WTC11 (cell line): Measurements from ENCODE around the gene TEKT1. TPM values are rescaled to one million over a fixed set of nuclear protein-coding genes. Genes with fewer than 3 reads are reported as not detected.

ENCODE experiments used
- ATAC-seq: fragments of 200-7000 bp; cut with Tn5 transposase; 2 replicates; pipeline ENCODE4 v1.10.0; 2021; ENCODE audit warnings: mild to moderate bottlenecking, moderate library complexity
- CTCF ChIA-PET: fragments of 300-600 bp; sonication (Branson Sonifier 250); formaldehyde crosslinking; loops from one replicate; lab custom pipeline; 2021; ENCODE audit warnings: antibody characterized with exemption; lab: Charles Lee
- POLR2A ChIA-PET: fragments of 350-600 bp; sonication (Branson Sonifier 250); formaldehyde crosslinking; loops from one replicate; lab custom pipeline; 2021; ENCODE audit warnings: antibody characterized with exemption; lab: Charles Lee
- DNase-seq: peaks from one replicate; pipeline ENCODE4 v3.0.0; 2021; ENCODE audit warnings: low spot score
- H3K27ac Mint-ChIP-seq: 2 replicates; pipeline ENCODE4 v1.8.0; 2021; ENCODE audit warnings: mixed read lengths
- H3K27me3 Mint-ChIP-seq: 2 replicates; pipeline ENCODE4 v1.8.0; 2021; ENCODE audit warnings: low read depth, mild to moderate bottlenecking, moderate library complexity, mixed read lengths
- H3K36me3 Mint-ChIP-seq: 2 replicates; pipeline ENCODE4 v1.8.0; 2021; ENCODE audit warnings: mixed read lengths
- H3K4me1 Mint-ChIP-seq: 2 replicates; pipeline ENCODE4 v1.8.0; 2022; ENCODE audit warnings: mixed read lengths
- H3K4me3 Mint-ChIP-seq: 2 replicates; pipeline ENCODE4 v1.8.0; 2021; ENCODE audit warnings: mild to moderate bottlenecking, moderate library complexity, mixed read lengths
- H3K9me3 Mint-ChIP-seq: 2 replicates; pipeline ENCODE4 v1.8.0; 2021; ENCODE audit warnings: mixed read lengths
- AR ChIP-seq: fragments of 250-450 bp; sonication (Bioruptor Pico); IDR thresholded peaks from 2 replicates; pipeline ENCODE4 v1.9.0; 2021; ENCODE audit warnings: mild to moderate bottlenecking
- ATF1 ChIP-seq: sonication (generic); formaldehyde crosslinking; IDR thresholded peaks from 2 replicates; pipeline ENCODE4 v1.8.1; 2023; ENCODE audit warnings: mild to moderate bottlenecking, moderate library complexity, missing genetic modification reagents
- ETV6 ChIP-seq: sonication (generic); formaldehyde crosslinking; IDR thresholded peaks from 2 replicates; pipeline ENCODE4 v1.8.1; 2022; ENCODE audit warnings: mild to moderate bottlenecking, missing genetic modification reagents
- FOXP4 ChIP-seq: sonication (generic); formaldehyde crosslinking; IDR thresholded peaks from 2 replicates; pipeline ENCODE4 v1.8.0; 2022; ENCODE audit warnings: mild to moderate bottlenecking, missing genetic modification reagents
- HMGXB4 ChIP-seq: sonication (generic); formaldehyde crosslinking; IDR thresholded peaks from 2 replicates; pipeline ENCODE4 v1.8.1; 2023; ENCODE audit warnings: mild to moderate bottlenecking, moderate library complexity, missing genetic modification reagents
- JAZF1 ChIP-seq: fragments of 250-450 bp; sonication (Bioruptor Pico); IDR thresholded peaks from 2 replicates; pipeline ENCODE4 v1.9.0; 2021; ENCODE audit warnings: moderate library complexity, mild to moderate bottlenecking, inconsistent platforms
- JUN ChIP-seq: sonication (generic); formaldehyde crosslinking; IDR thresholded peaks from 2 replicates; pipeline ENCODE4 v1.8.0; 2023; ENCODE audit warnings: mild to moderate bottlenecking, missing genetic modification reagents
- KAT7 ChIP-seq: sonication (generic); formaldehyde crosslinking; IDR thresholded peaks from 2 replicates; pipeline ENCODE4 v1.8.1; 2023; ENCODE audit warnings: missing genetic modification reagents, mild to moderate bottlenecking, borderline replicate concordance
- MXD4 ChIP-seq: fragments of 250-450 bp; sonication (Bioruptor Pico); IDR thresholded peaks from 2 replicates; pipeline ENCODE4 v1.8.0; 2021; ENCODE audit warnings: mild to moderate bottlenecking, moderate library complexity, borderline replicate concordance
- NR2C2 ChIP-seq: sonication (generic); formaldehyde crosslinking; IDR thresholded peaks from 2 replicates; pipeline ENCODE4 v1.8.0; 2022; ENCODE audit warnings: mild to moderate bottlenecking, missing genetic modification reagents
- OVOL2 ChIP-seq: fragments of 250-450 bp; sonication (Bioruptor Pico); IDR thresholded peaks from 2 replicates; pipeline ENCODE4 v1.9.0; 2021; ENCODE audit warnings: mild to moderate bottlenecking, borderline replicate concordance
- RELA ChIP-seq: sonication (generic); formaldehyde crosslinking; IDR thresholded peaks from 2 replicates; pipeline ENCODE4 v1.8.1; 2022; ENCODE audit warnings: missing genetic modification reagents, mild to moderate bottlenecking, borderline replicate concordance
- SP1 ChIP-seq: sonication (generic); formaldehyde crosslinking; conservative IDR thresholded peaks from 2 replicates; pipeline ENCODE4 v1.8.1; 2022; ENCODE audit warnings: missing genetic modification reagents
- ZNF138 ChIP-seq: sonication (generic); formaldehyde crosslinking; conservative IDR thresholded peaks from 2 replicates; pipeline ENCODE4 v1.8.1; 2022; ENCODE audit warnings: mild to moderate bottlenecking, moderate library complexity, missing genetic modification reagents
- ZNF263 ChIP-seq: sonication (generic); formaldehyde crosslinking; IDR thresholded peaks from 2 replicates; pipeline ENCODE4 v1.8.1; 2022; ENCODE audit warnings: low read depth, mild to moderate bottlenecking, moderate library complexity, missing genetic modification reagents
- ZNF281 ChIP-seq: sonication (generic); formaldehyde crosslinking; IDR thresholded peaks from 2 replicates; pipeline ENCODE4 v1.8.0; 2023; ENCODE audit warnings: mild to moderate bottlenecking, missing genetic modification reagents
- ZNF396 ChIP-seq: fragments of 250-450 bp; sonication (Bioruptor Pico); IDR thresholded peaks from 2 replicates; pipeline ENCODE4 v1.8.0; 2021; ENCODE audit warnings: mild to moderate bottlenecking, moderate library complexity, borderline replicate concordance
- total RNA-seq: library from RNA; stranded (reverse); gene quantifications from 3 replicates; pipeline ENCODE4 v1.2.3, GENCODE V29; 2021
- TF ChIP-seq, protein P1 (sequence below): sonication (generic); formaldehyde crosslinking; IDR thresholded peaks from 2 replicates; pipeline ENCODE4 v1.8.1; 2023; ENCODE audit warnings: mild to moderate bottlenecking, missing genetic modification reagents
- TF ChIP-seq, protein P2 (sequence below): sonication (generic); formaldehyde crosslinking; IDR thresholded peaks from 2 replicates; pipeline ENCODE4 v1.8.1; 2022; ENCODE audit warnings: low read depth, missing genetic modification reagents, borderline replicate concordance

TEKT1 gene
- total RNA-seq, 1 experiment from 2014 or later = 0.37 TPM

DNA sequence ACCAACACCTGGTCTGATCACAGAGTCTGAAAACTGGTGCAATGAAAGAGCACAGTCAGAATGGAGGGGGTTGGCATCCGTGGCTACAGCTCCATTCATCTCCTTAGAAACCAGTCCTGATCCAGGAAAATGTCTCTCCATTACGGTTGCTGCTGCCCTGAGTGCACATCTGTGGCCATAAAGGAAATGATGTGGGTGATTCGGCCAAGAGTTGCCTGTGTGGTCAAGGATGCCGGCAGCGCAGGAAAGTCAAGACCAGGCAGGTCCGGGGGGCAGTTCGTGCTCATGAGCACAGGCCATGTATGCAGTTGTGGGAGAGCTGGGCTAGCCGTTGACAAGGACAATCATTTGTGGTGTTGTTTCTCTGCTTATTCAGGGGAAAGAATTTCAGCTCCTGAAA lies 69.8 kb downstream of the TEKT1 start:
- no peak overlapping the region for H3K27ac Mint-ChIP-seq
- CTCF ChIA-PET = no interaction called here
- H3K27me3 Mint-ChIP-seq = peaks cover 6% of the 10 kb centered on the region
- H3K4me3 Mint-ChIP-seq = no peak overlapping the region
- H3K9me3 Mint-ChIP-seq = peaks cover 4% of the 10 kb centered on the region
- no peak for TF ChIP-seq ZNF138 (CRISPR knock-in tag)
- no peak for TF ChIP-seq ATF1 (CRISPR knock-in tag)
- no peak for TF ChIP-seq ZNF263 (CRISPR knock-in tag)
- no peak for TF ChIP-seq JAZF1 (CRISPR knock-in tag)
- TF ChIP-seq, all 79 proteins: peak for 0
- Mint-ChIP-seq H3K4me1 (peaks cover 28% of the 10 kb centered on the region), H3K36me3 (no peaks in the 10 kb centered on the region)
- POLR2A ChIA-PET = no interaction called here
- ATAC-seq (no peak), DNase-seq (no peak)

DNA sequence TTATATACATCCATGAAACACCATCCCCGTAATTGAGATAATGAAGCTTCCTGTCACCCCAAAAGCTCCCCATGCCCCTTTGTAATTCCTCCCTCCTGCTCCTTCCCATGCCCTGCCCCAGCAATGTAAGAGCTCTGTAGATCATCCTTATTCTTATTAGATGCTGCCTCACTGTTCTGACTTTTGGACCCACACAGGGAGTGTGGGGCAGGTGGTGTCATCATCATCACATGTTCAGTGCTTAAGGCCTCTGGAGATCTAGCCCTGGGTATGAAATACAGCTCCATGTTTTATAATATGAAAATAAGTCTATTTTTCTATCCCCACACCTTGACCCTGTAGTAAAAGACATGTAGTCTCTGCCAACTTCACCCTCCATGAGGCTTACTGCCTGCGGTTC lies 73.8 kb downstream of the TEKT1 start:
- Mint-ChIP-seq H3K27me3 (no peaks in the 10 kb centered on the region; the same call in none of the 2 replicates), H3K27ac (no peak overlapping the region), H3K4me1 (peaks cover 37% of the 10 kb centered on the region), H3K36me3 (no peaks in the 10 kb centered on the region), H3K4me3 (no peak overlapping the region), H3K9me3 (no peaks in the 10 kb centered on the region)
- TF ChIP-seq HMGXB4 (CRISPR knock-in tag) (no peak), ETV6 (CRISPR knock-in tag) (no peak), KAT7 (CRISPR knock-in tag) (no peak), ZNF281 (CRISPR knock-in tag) (no peak), RELA (CRISPR knock-in tag) (no peak), OVOL2 (CRISPR knock-in tag) (no peak), ZNF263 (CRISPR knock-in tag) (no peak), ZNF396 (no peak), SP1 (CRISPR knock-in tag) (no peak), FOXP4 (CRISPR knock-in tag) (no peak), MXD4 (no peak), AR (CRISPR knock-in tag) (no peak), JUN (CRISPR knock-in tag) (no peak), NR2C2 (CRISPR knock-in tag) (no peak)
- TF ChIP-seq, protein P1, sequence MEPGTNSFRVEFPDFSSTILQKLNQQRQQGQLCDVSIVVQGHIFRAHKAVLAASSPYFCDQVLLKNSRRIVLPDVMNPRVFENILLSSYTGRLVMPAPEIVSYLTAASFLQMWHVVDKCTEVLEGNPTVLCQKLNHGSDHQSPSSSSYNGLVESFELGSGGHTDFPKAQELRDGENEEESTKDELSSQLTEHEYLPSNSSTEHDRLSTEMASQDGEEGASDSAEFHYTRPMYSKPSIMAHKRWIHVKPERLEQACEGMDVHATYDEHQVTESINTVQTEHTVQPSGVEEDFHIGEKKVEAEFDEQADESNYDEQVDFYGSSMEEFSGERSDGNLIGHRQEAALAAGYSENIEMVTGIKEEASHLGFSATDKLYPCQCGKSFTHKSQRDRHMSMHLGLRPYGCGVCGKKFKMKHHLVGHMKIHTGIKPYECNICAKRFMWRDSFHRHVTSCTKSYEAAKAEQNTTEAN (CRISPR knock-in tag) = no peak
- TF ChIP-seq, protein P2, sequence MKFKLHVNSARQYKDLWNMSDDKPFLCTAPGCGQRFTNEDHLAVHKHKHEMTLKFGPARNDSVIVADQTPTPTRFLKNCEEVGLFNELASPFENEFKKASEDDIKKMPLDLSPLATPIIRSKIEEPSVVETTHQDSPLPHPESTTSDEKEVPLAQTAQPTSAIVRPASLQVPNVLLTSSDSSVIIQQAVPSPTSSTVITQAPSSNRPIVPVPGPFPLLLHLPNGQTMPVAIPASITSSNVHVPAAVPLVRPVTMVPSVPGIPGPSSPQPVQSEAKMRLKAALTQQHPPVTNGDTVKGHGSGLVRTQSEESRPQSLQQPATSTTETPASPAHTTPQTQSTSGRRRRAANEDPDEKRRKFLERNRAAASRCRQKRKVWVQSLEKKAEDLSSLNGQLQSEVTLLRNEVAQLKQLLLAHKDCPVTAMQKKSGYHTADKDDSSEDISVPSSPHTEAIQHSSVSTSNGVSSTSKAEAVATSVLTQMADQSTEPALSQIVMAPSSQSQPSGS (CRISPR knock-in tag) = no peak
- ChIA-PET POLR2A (no interaction called here), CTCF (interaction anchor here (0.9 to 1.4 kb wide), 3 partner anchors 56 to 136 kb away, joined by 3 to 4 read pairs (median 3); no protein-coding TSS in a partner anchor)
- ATAC-seq (no peak), DNase-seq (no peak)
